SJSA1 (cell line): ENCODE data around the gene HOOK1. TPM values are rescaled to one million over a fixed set of nuclear protein-coding genes. Genes with fewer than 3 reads are reported as not detected.
"Not testable (repeated sequence)": the region's sequence is repeated elsewhere in the genome, so short reads cannot be mapped to it uniquely, and the experiment has no call there.

Experiments
- DNase-seq, 2 experiments: peaks; one replicate each; pipeline ENCODE4 v3.0.0-alpha.2; 2015 to 2020; ENCODE audit warnings: low spot score in 2 of 2, low read depth in 1 of 2
- H3K27ac ChIP-seq: fragments of 250-450 bp; sonication (Bioruptor Pico); 2 replicates; pipeline ENCODE4 v1.5.1; 2020; ENCODE audit warnings: mild to moderate bottlenecking, moderate library complexity
- H3K27me3 ChIP-seq: fragments of 250-450 bp; sonication (Bioruptor Pico); replicated peaks from 2 replicates; pipeline ENCODE4 v1.5.1; 2020; ENCODE audit warnings: mild to moderate bottlenecking, moderate library complexity
- H3K36me3 ChIP-seq: fragments of 250-450 bp; sonication (Bioruptor Pico); 2 replicates; pipeline ENCODE4 v1.5.1; 2020; ENCODE audit warnings: mild to moderate bottlenecking
- H3K4me1 ChIP-seq: fragments of 250-450 bp; sonication (Bioruptor Pico); replicated peaks from 2 replicates; pipeline ENCODE4 v1.6.1; 2021; ENCODE audit warnings: mild to moderate bottlenecking
- H3K4me3 ChIP-seq: fragments of 250-450 bp; sonication (Bioruptor Pico); 2 replicates; pipeline ENCODE4 v1.5.1; 2020; ENCODE audit warnings: mild to moderate bottlenecking
- H3K9me3 ChIP-seq: fragments of 250-450 bp; sonication (Bioruptor Pico); replicated peaks from 2 replicates; pipeline ENCODE4 v1.5.1; 2020; ENCODE audit warnings: mild to moderate bottlenecking
- total RNA-seq: library from RNA; depleted of rRNA; stranded (reverse); fragments of >200 nt; shearing (Covaris generic); gene quantifications from 2 replicates; pipeline ENCODE4 v1.2.3, GENCODE V29; 2014

Gene HOOK1
- total RNA-seq, 1 experiment from 2014 or later: not detected

DNA sequence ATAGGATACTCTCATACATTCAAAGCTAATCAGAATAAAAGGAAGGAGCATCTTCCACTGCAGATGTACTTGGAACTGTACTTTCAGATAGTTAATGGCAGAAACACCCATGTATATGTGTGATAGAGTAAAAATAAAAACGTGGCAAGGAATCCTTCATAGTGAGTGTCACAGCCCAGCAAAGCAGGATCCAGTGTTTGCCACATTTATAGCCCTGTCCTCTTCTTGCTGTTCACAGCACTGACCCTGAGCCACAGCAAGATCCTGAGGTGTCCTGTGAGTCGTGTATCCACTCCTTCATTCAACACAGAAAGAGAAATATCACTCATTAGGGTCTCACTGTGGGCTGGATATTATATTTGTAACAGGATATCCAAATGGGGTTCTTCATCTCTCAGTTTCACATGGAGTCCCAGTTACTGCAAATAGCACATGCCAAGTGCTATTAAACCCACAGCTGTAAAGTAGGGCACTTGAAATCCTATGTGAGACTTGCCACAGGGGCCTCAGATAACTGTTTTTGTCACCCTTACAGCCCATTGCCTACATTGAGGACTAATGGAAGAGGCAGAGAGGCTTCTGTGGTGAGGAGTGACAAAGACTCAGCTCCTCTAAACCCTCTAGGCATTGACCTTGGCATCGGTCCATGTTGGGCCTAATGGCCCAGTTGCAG lies 70.5 kb downstream of the HOOK1 start:
- DNase-seq: no peak
- Histone ChIP-seq H3K4me1 (no peaks in the 10 kb centered on the region), H3K36me3 (no peaks in the 10 kb centered on the region), H3K9me3 (no peaks in the 10 kb centered on the region), H3K4me3 (no peak overlapping the region), H3K27me3 (peaks cover 3% of the 10 kb centered on the region; the same call in 1 of the 2 replicates), H3K27ac (no peak overlapping the region)

DNA sequence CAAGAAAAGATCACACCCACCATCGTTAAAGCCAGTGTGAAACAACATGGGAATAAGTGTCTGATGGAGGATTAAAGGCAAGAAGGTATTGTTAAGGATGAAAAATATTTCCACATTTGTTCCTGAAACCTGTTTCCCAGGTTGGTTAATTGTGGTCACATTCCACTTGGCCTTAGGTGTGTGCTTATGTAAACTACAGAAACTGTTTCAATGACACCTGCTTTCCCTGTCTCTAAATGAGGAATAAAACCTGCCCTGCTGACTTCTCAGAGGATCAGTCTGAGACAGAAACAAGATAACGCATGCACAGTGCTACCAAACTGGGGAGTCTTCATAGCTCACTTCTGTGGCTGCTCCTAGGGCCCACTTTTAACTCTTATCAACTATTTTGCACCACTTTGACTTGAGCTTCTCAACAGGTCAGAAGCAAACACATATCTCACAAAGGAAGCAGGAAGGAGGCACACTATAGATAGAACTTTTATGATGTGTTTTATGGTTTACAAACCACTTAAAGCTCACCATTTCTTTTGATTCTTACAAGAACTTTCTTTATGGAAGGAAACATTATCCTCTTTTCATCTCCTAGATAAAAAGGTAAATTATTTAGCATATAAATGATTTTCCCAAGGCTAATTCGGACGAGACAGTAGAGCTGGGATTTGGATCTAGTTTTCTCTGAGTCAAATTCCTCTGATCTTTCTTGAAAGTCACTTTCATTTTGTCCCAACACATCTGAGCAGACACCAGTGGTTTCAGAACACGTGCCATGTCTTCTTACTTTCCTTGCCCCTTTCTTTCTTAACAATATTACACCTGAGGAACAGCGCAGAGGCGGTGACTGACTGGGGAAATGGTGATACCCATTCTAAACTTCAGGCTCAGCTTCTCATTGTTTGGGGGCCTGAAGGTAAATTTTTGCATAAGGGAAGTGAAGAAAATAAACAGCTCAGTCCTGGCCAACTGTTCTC lies 78.4 kb downstream of the HOOK1 start:
- no peaks in the 10 kb centered on the region; the same call in 1 of the 2 replicates for H3K27me3 ChIP-seq
- no peak overlapping the region for H3K27ac ChIP-seq
- no peaks in the 10 kb centered on the region for H3K4me1 ChIP-seq
- H3K4me3 ChIP-seq: no peak overlapping the region
- H3K36me3 ChIP-seq: no peaks in the 10 kb centered on the region
- no peak for DNase-seq
- H3K9me3 ChIP-seq: no peaks in the 10 kb centered on the region

DNA sequence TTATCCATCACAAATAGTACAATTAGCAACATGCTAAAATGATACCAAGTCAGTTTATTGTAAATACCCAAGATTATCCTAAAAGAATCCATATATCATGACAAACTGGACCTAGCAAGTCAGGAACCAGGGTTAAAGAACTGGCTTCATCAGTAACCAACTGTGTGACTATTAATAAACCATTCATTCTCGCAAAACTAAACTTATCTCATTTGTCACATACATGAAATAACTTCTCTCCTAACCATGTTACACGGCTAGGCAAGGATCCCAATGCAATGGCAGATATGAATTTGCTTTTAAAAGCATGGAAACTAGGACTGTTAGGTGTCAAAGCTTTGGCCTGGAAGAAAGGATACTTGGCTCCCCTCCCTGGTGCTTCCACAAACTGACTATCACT lies 82.4 kb downstream of the HOOK1 start:
- Histone ChIP-seq H3K9me3 (no peaks in the 10 kb centered on the region), H3K4me1 (no peaks in the 10 kb centered on the region), H3K27ac (no peak overlapping the region), H3K36me3 (no peaks in the 10 kb centered on the region), H3K4me3 (no peak overlapping the region), H3K27me3 (no peaks in the 10 kb centered on the region; the same call in 1 of the 2 replicates)
- DNase-seq: no peak

DNA sequence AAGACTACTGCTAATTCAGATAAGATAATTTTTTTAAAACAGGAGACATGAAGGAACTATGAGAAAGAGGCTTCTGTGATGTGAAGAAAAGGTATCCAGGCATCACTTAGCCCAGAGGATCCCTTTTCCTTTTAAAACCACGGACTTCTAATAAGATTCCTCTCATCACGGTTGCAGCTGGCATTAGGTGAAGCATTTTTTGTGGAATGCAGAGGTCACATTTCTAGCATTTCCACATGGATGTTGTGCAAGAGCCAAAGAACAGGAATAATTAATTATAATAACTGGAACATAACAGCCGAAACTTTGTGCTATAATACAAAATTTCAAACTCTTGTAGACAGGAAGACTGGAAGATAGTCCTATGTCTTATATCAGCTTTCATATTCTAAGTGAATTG lies 84.2 kb downstream of the HOOK1 start:
- H3K36me3 ChIP-seq: no peaks in the 10 kb centered on the region
- no peak overlapping the region for H3K4me3 ChIP-seq
- H3K4me1 ChIP-seq: no peaks in the 10 kb centered on the region
- H3K27ac ChIP-seq: no peak overlapping the region
- no peaks in the 10 kb centered on the region for H3K9me3 ChIP-seq
- H3K27me3 ChIP-seq: no peaks in the 10 kb centered on the region; the same call in 1 of the 2 replicates
- DNase-seq: no peak

DNA sequence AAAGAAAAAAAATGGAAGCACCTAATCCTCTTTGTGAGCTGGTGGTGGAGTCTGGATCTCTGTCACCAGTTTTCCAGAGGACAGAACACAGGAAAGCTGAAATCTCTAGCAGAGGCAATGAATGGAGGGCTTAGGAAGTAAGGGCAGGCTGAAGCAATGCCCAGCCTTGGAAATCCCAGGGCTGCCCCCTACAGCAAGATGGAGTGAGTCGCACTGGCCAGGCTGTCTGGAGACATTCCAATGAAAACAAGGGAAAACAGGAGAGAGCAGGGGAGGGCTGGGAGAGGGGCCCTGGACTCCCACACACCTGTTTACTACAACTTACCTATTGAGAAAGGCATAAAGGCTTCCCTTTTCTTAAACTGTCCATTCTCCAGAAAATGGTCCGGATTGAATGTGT lies 85.9 kb downstream of the HOOK1 start:
- no peaks in the 10 kb centered on the region for H3K36me3 ChIP-seq
- no peak for DNase-seq
- no peaks in the 10 kb centered on the region; the same call in 1 of the 2 replicates for H3K27me3 ChIP-seq
- no peak overlapping the region for H3K27ac ChIP-seq
- H3K9me3 ChIP-seq: no peaks in the 10 kb centered on the region
- H3K4me3 ChIP-seq: no peak overlapping the region
- no peaks in the 10 kb centered on the region for H3K4me1 ChIP-seq

DNA sequence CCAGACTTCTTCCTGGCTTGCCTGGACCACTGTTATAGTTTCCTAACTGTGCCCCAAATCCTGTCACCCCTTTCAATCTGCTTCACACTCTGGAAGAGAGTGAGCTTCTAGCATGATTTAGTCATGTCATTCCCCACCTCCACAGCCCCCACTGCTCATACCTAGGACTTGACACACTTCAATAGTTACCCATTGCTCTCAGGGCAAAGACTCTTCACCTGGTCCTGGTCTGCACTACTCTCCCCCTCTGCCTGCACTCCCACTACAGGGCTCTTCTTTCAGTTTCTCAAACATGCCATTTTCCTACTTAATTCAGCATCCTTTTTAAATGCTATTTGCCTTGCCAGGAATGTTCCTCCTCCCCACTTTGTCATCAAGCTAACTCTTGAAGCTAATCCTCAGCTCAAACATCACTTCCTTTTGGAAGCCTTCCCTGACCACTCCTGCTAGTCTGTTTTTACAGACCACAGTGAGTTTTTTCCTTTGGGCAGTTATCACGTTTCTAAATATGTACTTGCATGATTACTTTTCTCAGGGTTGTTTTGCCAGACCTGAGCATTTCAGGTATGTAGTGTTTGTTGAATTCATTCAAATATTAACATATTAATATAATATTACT lies 87.1 kb downstream of the HOOK1 start:
- no peak for DNase-seq
- H3K9me3 ChIP-seq: no peaks in the 10 kb centered on the region
- no peaks in the 10 kb centered on the region for H3K36me3 ChIP-seq
- no peaks in the 10 kb centered on the region for H3K4me1 ChIP-seq
- H3K27ac ChIP-seq: no peak overlapping the region
- H3K27me3 ChIP-seq: no peaks in the 10 kb centered on the region; the same call in 1 of the 2 replicates
- no peak overlapping the region for H3K4me3 ChIP-seq

DNA sequence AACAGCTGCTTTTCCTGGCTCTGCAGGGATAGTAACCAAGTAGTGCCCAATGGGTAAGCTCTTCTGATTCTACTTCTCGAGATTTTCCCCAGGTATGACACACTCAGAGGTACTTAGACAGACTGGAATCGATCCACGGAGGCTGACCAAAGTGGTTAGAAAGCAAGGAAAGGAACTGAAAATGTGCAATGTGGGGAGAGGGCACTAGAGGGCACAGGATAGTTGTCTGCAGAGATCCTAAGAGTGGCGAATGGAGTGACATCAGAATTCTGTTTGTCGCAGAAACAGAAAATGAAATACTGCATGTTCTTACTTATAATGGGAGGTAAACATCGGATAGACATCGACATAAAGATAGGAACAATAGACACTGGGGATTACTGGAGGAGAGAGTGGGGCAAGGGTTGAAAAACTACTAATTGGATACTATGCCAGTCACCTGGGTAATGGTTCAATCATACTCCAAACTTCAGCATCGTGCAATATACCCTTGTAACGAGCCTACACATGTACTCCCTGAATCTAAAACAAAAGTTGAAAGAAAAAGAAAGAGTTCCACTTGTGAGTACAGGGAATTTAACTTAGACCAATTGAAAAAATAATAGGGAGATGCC lies 88.5 kb downstream of the HOOK1 start:
- no peaks in the 10 kb centered on the region for H3K36me3 ChIP-seq
- DNase-seq: peak in 1 of 2 experiments; percentile 7
- no peaks in the 10 kb centered on the region for H3K4me1 ChIP-seq
- H3K9me3 ChIP-seq: no peaks in the 10 kb centered on the region
- H3K27ac ChIP-seq: no peak overlapping the region
- H3K4me3 ChIP-seq: no peak overlapping the region
- no peaks in the 10 kb centered on the region for H3K27me3 ChIP-seq

DNA sequence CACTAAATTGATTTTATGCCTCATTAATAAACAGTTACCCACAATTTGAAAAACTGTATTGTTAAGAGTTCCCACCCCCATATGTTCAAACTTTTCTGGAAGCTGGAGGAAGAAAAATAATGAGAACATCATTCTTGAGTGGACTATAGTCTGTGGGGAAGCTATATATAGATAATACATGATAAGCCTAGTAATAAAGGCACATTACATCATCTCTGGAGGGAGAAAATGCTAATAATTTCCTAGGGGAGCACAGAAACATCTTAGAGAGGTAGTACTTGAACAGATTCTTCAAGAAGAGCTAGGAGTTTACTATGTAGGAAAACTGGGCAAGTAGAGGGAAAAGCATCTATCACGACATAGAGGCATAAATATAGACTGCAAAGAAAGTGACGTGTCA lies 92.2 kb downstream of the HOOK1 start:
- no peak overlapping the region for H3K4me3 ChIP-seq
- H3K27ac ChIP-seq: no peak overlapping the region
- no peaks in the 10 kb centered on the region for H3K36me3 ChIP-seq
- no peaks in the 10 kb centered on the region for H3K4me1 ChIP-seq
- no peaks in the 10 kb centered on the region for H3K27me3 ChIP-seq
- DNase-seq: no peak
- no peaks in the 10 kb centered on the region for H3K9me3 ChIP-seq

DNA sequence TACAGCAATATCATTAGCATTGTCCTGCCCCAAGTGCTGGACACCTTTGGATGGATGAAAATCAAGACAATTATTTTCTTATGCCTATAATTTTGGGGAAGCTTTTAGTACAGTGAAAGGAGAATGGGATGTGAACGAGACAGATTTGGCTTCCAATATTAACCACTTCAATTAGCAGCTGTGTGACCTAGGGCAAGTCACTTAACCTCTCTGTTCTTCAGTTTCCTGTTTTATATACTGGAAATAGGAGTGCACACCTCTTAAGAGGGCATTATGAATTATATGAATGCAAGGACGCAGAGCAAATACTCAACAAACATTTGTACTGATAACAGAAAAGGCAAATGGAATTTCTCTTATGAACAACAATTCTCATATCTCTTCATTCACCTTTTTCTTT lies 93.3 kb downstream of the HOOK1 start:
- no peaks in the 10 kb centered on the region for H3K9me3 ChIP-seq
- no peaks in the 10 kb centered on the region for H3K4me1 ChIP-seq
- no peak overlapping the region for H3K27ac ChIP-seq
- no peak overlapping the region for H3K4me3 ChIP-seq
- no peak for DNase-seq
- no peaks in the 10 kb centered on the region for H3K36me3 ChIP-seq
- H3K27me3 ChIP-seq: no peaks in the 10 kb centered on the region

DNA sequence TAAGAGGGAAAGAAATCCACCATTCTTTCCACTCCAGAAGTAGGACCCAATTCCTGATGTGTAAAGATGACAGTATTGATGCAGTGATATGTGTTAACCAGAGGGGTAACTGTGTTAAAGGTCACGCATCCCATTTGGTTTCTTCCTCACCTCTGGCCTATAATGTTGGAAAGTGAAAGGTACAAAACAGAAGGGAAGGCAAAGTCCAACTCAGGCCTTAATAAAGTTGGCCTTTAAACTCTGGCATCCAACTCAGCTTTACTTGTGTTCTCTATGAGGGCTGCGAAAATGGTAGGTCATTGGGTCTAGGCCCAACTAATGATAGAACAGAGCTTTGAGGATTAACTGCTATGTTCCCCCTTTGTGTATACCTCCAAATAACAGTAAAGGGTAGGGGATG lies 93.9 kb downstream of the HOOK1 start:
- Histone ChIP-seq H3K27me3 (no peaks in the 10 kb centered on the region), H3K4me1 (no peaks in the 10 kb centered on the region), H3K9me3 (no peaks in the 10 kb centered on the region), H3K27ac (no peak overlapping the region), H3K36me3 (no peaks in the 10 kb centered on the region), H3K4me3 (no peak overlapping the region)
- no peak for DNase-seq

DNA sequence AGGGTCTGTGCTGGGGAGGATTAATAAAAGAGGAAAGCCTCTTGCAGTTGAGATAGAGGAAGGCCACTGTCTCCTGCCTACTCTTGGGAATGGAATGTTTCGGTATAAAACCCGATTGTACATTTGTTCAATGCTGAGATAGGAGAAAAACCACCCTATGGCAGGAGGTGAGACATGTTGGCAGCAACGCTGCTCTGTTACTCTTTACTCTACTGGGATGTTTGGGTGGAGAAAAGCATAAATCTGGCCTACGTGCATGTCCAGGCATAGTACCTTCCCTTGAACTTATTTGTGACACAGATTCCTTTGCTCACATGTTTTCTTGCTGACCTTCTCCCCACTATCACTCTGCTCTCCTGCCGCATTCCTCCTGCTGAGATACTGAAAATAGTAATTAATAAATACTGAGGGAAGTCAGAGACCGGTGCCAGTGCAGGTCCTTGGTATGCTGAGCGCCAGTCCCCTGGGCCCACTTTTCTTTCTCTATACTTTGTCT lies 100.1 kb downstream of the HOOK1 start:
- H3K4me1 ChIP-seq, H3K27ac ChIP-seq, H3K9me3 ChIP-seq, H3K4me3 ChIP-seq, H3K27me3 ChIP-seq, DNase-seq, H3K36me3 ChIP-seq: not testable (repeated sequence)

DNA sequence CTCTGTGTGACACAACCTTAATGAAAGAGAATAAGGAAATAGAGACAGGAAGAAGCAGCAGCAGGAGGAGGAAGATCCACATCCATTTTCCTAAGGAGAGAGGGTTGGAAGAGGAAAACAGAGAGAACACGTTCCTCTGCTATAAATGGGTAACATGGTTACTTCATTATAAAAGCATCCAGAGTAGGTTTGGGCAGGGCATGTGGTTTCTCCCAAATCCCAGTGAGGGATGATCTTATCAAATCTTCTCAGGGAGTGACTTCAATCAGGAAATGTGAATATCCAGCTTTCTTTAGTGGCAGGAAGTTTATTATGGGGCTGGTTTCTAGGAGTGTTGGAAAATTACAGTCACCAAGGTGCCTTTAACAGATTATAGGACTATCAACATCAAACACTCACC lies 100.8 kb downstream of the HOOK1 start:
- no peak for DNase-seq
- Histone ChIP-seq H3K4me3 (no peak overlapping the region), H3K27ac (no peak overlapping the region)

DNA sequence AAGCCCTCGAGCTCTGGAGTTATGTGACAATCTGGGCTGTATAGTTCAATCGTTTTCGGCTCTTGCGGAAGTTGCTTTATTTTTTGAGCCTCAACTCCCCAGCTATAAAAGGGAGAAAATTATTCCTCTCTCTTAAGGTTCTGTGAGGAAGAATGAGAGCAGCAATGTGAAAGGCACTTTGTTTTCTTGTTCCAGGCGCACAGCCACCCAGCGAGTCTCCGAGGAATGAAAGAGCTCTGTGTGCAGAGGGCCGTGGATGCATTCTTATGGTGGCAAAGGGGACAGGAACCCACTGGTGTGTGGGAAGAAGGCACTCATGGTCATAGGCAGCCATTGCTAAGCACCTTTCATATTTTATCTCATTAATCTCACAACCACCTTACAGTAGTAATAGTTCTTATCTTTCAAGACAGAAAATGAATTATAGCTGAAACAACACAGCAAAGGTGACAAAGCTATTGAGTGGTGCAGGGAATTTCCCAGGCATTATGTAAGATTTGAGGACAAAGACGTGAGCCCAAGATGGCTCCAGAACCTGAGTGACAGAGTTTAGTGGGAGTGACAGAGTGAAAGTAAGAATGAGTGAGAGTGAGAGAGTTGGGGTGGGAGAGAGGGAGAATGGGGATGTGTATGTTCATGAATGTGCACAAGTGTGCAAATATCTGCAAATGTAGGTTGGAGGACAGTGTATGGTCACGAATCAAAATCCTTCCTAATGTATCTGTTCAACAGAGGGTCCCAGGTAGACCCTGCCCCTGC lies 102.5 kb downstream of the HOOK1 start:
- Histone ChIP-seq H3K27ac (no peak overlapping the region), H3K9me3 (no peaks in the 10 kb centered on the region), H3K27me3 (no peaks in the 10 kb centered on the region), H3K4me1 (no peaks in the 10 kb centered on the region), H3K36me3 (no peaks in the 10 kb centered on the region), H3K4me3 (no peak overlapping the region)
- DNase-seq: no peak

More for the DNA sequence above, 100.8 kb downstream of the HOOK1 start:
- H3K27me3 ChIP-seq: no peaks in the 10 kb centered on the region
- H3K9me3 ChIP-seq: no peaks in the 10 kb centered on the region
- H3K36me3 ChIP-seq: no peaks in the 10 kb centered on the region
- H3K4me1 ChIP-seq: no peaks in the 10 kb centered on the region
